HL-60 (cell line): ENCODE results near the gene DGCR8.

Experiments used
- DNase-seq, 2 experiments: peaks; one replicate each; pipeline ENCODE4 v3.0.0-alpha.2; 2010 to 2020; ENCODE audit warnings: low read depth in 1 of 2, low spot score in 1 of 2
- H3K27ac ChIP-seq: fragments of 250-450 bp; sonication (Bioruptor Pico); replicated peaks from 2 replicates; pipeline ENCODE4 v1.5.1; 2020; ENCODE audit warnings: mild to moderate bottlenecking, moderate library complexity
- H3K27me3 ChIP-seq: fragments of 250-450 bp; sonication (Bioruptor Pico); 2 replicates; pipeline ENCODE4 v1.5.1; 2021; ENCODE audit warnings: mild to moderate bottlenecking, moderate library complexity; ENCODE audit not compliant: insufficient read depth, poor library complexity, severe bottlenecking
- H3K4me3 ChIP-seq: replicated peaks from 2 replicates; pipeline ENCODE4 v1.5.1; 2011; ENCODE audit warnings: mild to moderate bottlenecking, control low read depth, low read length; ENCODE audit not compliant: insufficient read depth
- CTCF ChIP-seq: IDR thresholded peaks from one replicate; pipeline ENCODE4 v1.5.1; 2011; ENCODE audit warnings: low read length, control low read depth, inconsistent platforms; ENCODE audit not compliant: insufficient read depth
- GABPA ChIP-seq: IDR thresholded peaks from 2 replicates; pipeline ENCODE4 v1.6.1; 2012; ENCODE audit warnings: low read depth
- POLR2AphosphoS5 ChIP-seq: IDR thresholded peaks from 2 replicates; pipeline ENCODE4 v1.6.1; 2012; ENCODE audit warnings: low read depth
- REST ChIP-seq: IDR thresholded peaks from 2 replicates; pipeline ENCODE4 v1.6.1; 2012; ENCODE audit warnings: low read depth; ENCODE audit not compliant: insufficient replicate concordance
- SPI1 ChIP-seq: IDR thresholded peaks from 2 replicates; pipeline ENCODE4 v1.6.1; 2012; ENCODE audit warnings: low read depth, mild to moderate bottlenecking, borderline replicate concordance

The DGCR8 gene

GRCh38 chr22:20064140-20064480 lies 15.9 kb upstream of the DGCR8 start:
- TF ChIP-seq SPI1, result peak; percentile 44; the same call in 1 of the 2 replicates
- TF ChIP-seq GABPA, result no peak
- TF ChIP-seq CTCF, result no peak
- TF ChIP-seq POLR2AphosphoS5, result no peak
- no peak for TF ChIP-seq REST
- Histone ChIP-seq H3K27ac (no peak overlapping the region), H3K27me3 (no peaks in the 10 kb centered on the region), H3K4me3 (no peak overlapping the region)
- DNase-seq, result peak in 1 of 2 experiments; percentile 36

- DNase-seq, result no peak
- no peaks in the 10 kb centered on the region for H3K27me3 ChIP-seq
- H3K4me3 ChIP-seq, result no peak overlapping the region
- TF ChIP-seq POLR2AphosphoS5 (no peak), SPI1 (no peak), REST (no peak), GABPA (no peak), CTCF (no peak)
- no peak overlapping the region for H3K27ac ChIP-seq
Measured at GRCh38 chr22:20064545-20065262, 15.3 kb upstream of the DGCR8 start.

- DNase-seq, result no peak
- H3K27me3 ChIP-seq, result no peaks in the 10 kb centered on the region
- no peak overlapping the region for H3K4me3 ChIP-seq
- no peak for TF ChIP-seq REST
- no peak overlapping the region for H3K27ac ChIP-seq
Measured at GRCh38 chr22:20065896-20066616, 14.0 kb upstream of the DGCR8 start.
